Activated T-cell treated with anti-CD3 and anti-CD28 coated beads, Interleukin-2, amount 50 U/mL, for 72 hours (primary cell): ENCODE measurements around the gene CCS. TPM values are rescaled to one million over a fixed set of nuclear protein-coding genes. Genes with fewer than 3 reads are reported as not detected.
A peak's percentile ranks its signal among the peaks of the same experiment; 100 is the strongest.

Source experiments
- ATAC-seq, 2 donors: fragments of 150-1000 bp; cut with Tn5 transposase; replicated peaks in 1 of 2; 2 replicates each; pipeline ENCODE4 v1.10.0; 2021; ENCODE audit warnings: moderate library complexity in 2 of 2, mild to moderate bottlenecking in 1 of 2
- DNase-seq, 2 donors: peaks; one replicate each; pipeline ENCODE4 v3.0.0; 2021 to 2022; ENCODE audit warnings: mixed read lengths in 1 of 2
- H3K27ac Mint-ChIP-seq: one replicate; pipeline ENCODE4 v1.8.0; 2022; ENCODE audit warnings: mild to moderate bottlenecking, moderate library complexity, mixed read lengths
- H3K27me3 Mint-ChIP-seq: one replicate; pipeline ENCODE4 v1.8.0; 2022; ENCODE audit warnings: low read depth, mixed read lengths
- H3K36me3 Mint-ChIP-seq, 2 donors: one replicate each; pipeline ENCODE4 v1.8.0; 2022; ENCODE audit warnings: mixed read lengths in 2 of 2, mild to moderate bottlenecking in 1 of 2; ENCODE audit not compliant: insufficient read depth in 2 of 2
- H3K4me1 Mint-ChIP-seq: one replicate; pipeline ENCODE4 v1.8.0; 2022; ENCODE audit warnings: low read depth, mixed read lengths
- H3K4me3 Mint-ChIP-seq, 2 donors: one replicate each; pipeline ENCODE4 v1.8.0; 2022; ENCODE audit warnings: mild to moderate bottlenecking in 2 of 2, mixed read lengths in 2 of 2, moderate library complexity in 2 of 2
- H3K9me3 Mint-ChIP-seq, 2 donors: one replicate each; pipeline ENCODE4 v1.8.0; 2022; ENCODE audit warnings: mixed read lengths in 2 of 2
- total RNA-seq, 2 donors: library from RNA; stranded (reverse); gene quantifications; one replicate each; pipeline ENCODE4 v1.2.3, GENCODE V29; 2022

The CCS gene
- total RNA-seq, 2 donors from 2014 or later, result 35.1 to 38.5 TPM

DNA sequence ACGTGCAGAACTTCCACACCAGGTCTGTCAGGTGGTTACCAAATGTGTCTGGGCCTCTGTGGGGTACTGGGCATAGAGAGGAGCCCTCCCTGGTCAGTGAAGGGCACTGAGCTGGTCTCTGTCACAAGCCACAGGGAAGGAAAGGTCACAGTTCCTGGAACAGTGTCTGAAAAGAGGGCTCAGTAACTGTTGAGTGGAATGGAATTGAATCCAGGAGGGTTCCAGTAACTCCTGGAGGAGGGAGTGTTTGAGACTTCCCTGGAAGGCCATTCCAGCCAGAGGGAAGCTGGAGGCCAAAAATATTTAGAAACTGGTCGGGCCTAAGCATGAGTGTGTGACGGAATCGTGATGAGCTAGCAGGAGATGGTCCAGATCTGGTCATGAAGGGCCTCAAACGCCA lies 38.4 kb upstream of the CCS start:
- peaks cover 13% of the 10 kb centered on the region for H3K27me3 Mint-ChIP-seq
- no peaks in the 10 kb centered on the region for H3K9me3 Mint-ChIP-seq
- ATAC-seq, result no peak
- DNase-seq, result no peak
- H3K4me1 Mint-ChIP-seq, result peaks cover 6% of the 10 kb centered on the region
- H3K36me3 Mint-ChIP-seq, result no peaks in the 10 kb centered on the region
- no peak overlapping the region for H3K27ac Mint-ChIP-seq
- H3K4me3 Mint-ChIP-seq, result no peak overlapping the region

DNA sequence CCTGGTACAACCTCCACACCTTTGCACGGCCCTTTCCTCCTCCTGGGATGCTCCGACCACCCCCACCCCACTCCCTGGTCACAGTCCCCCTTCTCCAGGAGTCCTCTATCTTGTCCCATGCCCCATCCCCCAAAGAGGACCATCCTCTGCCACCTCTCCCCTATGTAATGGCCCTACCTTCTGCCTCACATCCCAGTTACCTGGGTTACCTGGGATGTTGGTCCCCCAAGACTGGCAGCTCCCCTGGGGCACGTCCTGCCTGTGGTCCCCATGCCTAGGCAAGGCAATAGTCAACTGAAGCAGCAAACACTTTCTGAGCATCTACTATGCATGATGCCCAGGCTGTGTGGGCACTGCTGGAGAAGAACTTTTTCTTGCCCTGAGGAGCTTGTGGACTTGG lies 37.6 kb upstream of the CCS start:
- ATAC-seq (no peak), DNase-seq (no peak)
- peaks cover 6% of the 10 kb centered on the region for H3K4me1 Mint-ChIP-seq
- H3K4me3 Mint-ChIP-seq, result no peak overlapping the region
- peaks cover 13% of the 10 kb centered on the region for H3K27me3 Mint-ChIP-seq
- H3K9me3 Mint-ChIP-seq, result no peaks in the 10 kb centered on the region
- H3K36me3 Mint-ChIP-seq, result no peaks in the 10 kb centered on the region
- H3K27ac Mint-ChIP-seq, result no peak overlapping the region

GRCh38 chr11:66556086-66556485 lies 36.9 kb upstream of the CCS start:
- peaks cover 6% of the 10 kb centered on the region for H3K4me1 Mint-ChIP-seq
- no peak overlapping the region for H3K4me3 Mint-ChIP-seq
- DNase-seq (no peak), ATAC-seq (no peak)
- H3K9me3 Mint-ChIP-seq, result no peaks in the 10 kb centered on the region
- peaks cover 13% of the 10 kb centered on the region for H3K27me3 Mint-ChIP-seq
- no peak overlapping the region for H3K27ac Mint-ChIP-seq
- H3K36me3 Mint-ChIP-seq, result no peaks in the 10 kb centered on the region

DNA sequence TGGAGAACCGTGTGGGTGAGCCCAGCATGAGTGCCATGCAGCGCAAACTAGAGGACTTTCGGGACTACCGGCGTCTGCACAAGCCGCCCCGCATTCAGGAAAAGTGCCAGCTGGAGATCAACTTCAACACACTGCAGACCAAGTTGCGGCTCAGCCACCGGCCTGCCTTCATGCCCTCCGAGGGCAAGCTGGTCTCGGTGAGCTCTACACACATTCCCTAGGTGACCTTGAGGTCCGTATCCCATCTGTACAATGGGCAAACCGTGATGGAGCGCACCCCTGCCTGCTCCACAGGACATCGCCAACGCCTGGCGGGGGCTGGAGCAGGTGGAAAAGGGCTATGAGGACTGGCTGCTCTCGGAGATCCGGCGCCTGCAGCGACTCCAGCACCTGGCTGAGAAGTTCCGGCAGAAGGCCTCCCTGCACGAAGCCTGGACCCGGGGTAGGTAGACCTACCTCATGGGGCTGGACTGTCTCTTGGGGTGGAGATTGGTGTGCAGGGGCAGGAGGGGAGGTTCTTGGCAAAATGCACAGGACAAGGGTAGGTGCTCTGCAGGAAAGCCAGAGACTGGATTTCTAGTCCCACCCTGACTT lies 35.2 kb upstream of the CCS start:
- H3K36me3 Mint-ChIP-seq, result no peaks in the 10 kb centered on the region
- H3K27ac Mint-ChIP-seq, result no peak overlapping the region
- ATAC-seq, result no peak
- no peaks in the 10 kb centered on the region for H3K9me3 Mint-ChIP-seq
- H3K4me3 Mint-ChIP-seq, result no peak overlapping the region
- H3K4me1 Mint-ChIP-seq, result peaks cover 6% of the 10 kb centered on the region
- DNase-seq, result no peak
- H3K27me3 Mint-ChIP-seq, result peaks cover 13% of the 10 kb centered on the region

DNA sequence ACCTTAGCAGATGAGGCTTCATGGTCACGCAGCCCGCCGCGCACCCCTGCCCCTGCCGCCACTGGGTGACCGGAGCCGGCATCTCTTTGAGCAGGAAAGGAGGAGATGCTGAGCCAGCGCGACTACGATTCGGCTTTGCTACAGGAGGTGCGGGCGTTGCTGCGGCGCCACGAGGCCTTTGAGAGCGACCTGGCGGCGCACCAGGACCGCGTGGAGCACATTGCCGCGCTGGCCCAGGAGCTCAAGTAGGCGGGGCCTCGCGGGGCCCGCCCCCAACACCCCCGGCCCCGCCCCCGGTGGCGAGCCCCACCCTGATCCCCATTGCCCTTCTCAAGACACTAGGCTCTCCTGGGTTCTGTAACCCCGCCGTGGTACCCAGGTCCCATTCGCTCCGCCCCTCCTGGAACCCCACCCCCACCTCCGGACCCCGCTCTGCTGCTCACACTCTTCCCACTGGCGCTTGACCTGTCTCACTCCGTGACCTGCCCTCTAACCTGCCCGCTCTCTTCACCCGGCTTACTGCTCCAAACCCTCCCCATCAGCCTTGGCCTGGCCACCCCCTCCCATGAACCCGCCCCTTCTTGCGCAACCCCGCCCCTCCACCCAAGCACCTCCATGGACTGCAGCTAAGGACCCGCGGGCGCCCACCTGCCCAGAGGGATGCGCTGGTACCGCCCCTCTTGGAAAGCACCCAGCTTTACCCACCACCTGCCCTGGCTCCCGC lies 33.7 kb upstream of the CCS start:
- ATAC-seq (peak; percentile 55), DNase-seq (peak in 1 of 2 donors; percentile 12)
- H3K4me1 Mint-ChIP-seq, result peaks cover 6% of the 10 kb centered on the region
- H3K27ac Mint-ChIP-seq, result no peak overlapping the region
- H3K36me3 Mint-ChIP-seq, result no peaks in the 10 kb centered on the region
- H3K4me3 Mint-ChIP-seq, result peak overlapping the region in 1 of 2 donors; percentile 40
- H3K27me3 Mint-ChIP-seq, result peaks cover 13% of the 10 kb centered on the region
- no peaks in the 10 kb centered on the region for H3K9me3 Mint-ChIP-seq

GRCh38 chr11:66559866-66560676 lies 32.9 kb upstream of the CCS start:
- no peak overlapping the region for H3K27ac Mint-ChIP-seq
- no peak overlapping the region for H3K4me3 Mint-ChIP-seq
- H3K4me1 Mint-ChIP-seq, result peaks cover 6% of the 10 kb centered on the region
- no peaks in the 10 kb centered on the region for H3K36me3 Mint-ChIP-seq
- H3K9me3 Mint-ChIP-seq, result no peaks in the 10 kb centered on the region
- no peak for ATAC-seq
- peaks cover 13% of the 10 kb centered on the region for H3K27me3 Mint-ChIP-seq
- DNase-seq, result no peak

GRCh38 chr11:66561178-66561974 lies 31.6 kb upstream of the CCS start:
- no peak for DNase-seq
- Mint-ChIP-seq H3K36me3 (peaks cover 0 to 1% of the 10 kb centered on the region in 2 donors), H3K9me3 (no peaks in the 10 kb centered on the region), H3K4me1 (peaks cover 6% of the 10 kb centered on the region), H3K4me3 (no peak overlapping the region), H3K27me3 (peaks cover 17% of the 10 kb centered on the region), H3K27ac (no peak overlapping the region)
- ATAC-seq, result no peak

- ATAC-seq (no peak), DNase-seq (no peak)
- Mint-ChIP-seq H3K27me3 (peaks cover 17% of the 10 kb centered on the region), H3K27ac (no peak overlapping the region), H3K4me1 (peaks cover 6% of the 10 kb centered on the region), H3K9me3 (no peaks in the 10 kb centered on the region), H3K4me3 (no peak overlapping the region), H3K36me3 (peaks cover 0 to 1% of the 10 kb centered on the region in 2 donors)
These were observed 31.1 kb upstream of the CCS start for GRCh38 chr11:66561975-66562248.

DNA sequence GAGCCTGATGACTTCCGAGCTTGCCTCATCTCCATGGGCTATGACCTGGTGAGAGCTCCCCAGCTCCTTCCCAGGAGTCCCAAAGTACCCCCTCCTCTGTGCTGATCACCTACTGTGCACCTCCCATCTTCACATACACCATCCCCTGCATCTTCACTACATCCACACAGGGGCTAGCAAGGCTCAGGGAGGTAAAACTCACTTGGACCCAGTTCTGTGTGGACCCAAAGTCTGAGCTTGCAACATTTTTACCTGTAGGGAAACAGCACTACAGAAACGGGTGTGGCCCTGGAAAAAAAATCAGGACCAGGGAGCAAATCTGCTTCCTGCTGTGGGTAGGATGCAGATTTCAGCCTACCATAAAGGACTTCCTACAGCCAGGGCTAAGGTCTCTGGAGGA lies 30.7 kb upstream of the CCS start:
- no peaks in the 10 kb centered on the region for H3K9me3 Mint-ChIP-seq
- peaks cover 6% of the 10 kb centered on the region for H3K4me1 Mint-ChIP-seq
- H3K27me3 Mint-ChIP-seq, result peaks cover 16% of the 10 kb centered on the region
- no peak overlapping the region for H3K4me3 Mint-ChIP-seq
- DNase-seq (no peak), ATAC-seq (no peak)
- peaks cover 0 to 1% of the 10 kb centered on the region in 2 donors for H3K36me3 Mint-ChIP-seq
- H3K27ac Mint-ChIP-seq, result no peak overlapping the region

- Mint-ChIP-seq H3K36me3 (peaks cover 0 to 1% of the 10 kb centered on the region in 2 donors), H3K9me3 (no peaks in the 10 kb centered on the region), H3K27me3 (peaks cover 11% of the 10 kb centered on the region), H3K4me1 (peaks cover 6% of the 10 kb centered on the region), H3K27ac (no peak overlapping the region), H3K4me3 (no peak overlapping the region)
- DNase-seq (no peak), ATAC-seq (no peak)
These were observed 29.9 kb upstream of the CCS start for GRCh38 chr11:66562907-66563583.

DNA sequence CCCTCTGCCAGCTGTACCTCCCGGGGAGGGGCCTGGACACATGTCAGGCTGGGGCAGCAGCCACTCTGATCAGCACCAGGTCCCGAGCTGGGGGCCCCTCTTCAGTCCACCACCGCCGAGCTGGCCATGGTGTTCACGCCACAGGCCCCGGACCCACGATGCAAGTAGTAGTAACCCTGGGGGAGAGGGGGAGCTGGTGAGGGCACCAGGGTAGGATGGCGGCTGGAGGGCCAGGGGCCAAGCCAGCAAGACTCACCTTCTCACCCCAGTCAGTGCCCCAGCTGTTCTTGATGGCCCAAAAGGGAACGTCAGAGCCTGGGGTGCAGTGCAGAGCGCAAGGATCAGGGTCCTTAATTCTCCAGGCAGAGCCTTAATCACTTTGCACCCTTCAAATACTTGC lies 29.2 kb upstream of the CCS start:
- H3K27me3 Mint-ChIP-seq, result peaks cover 5% of the 10 kb centered on the region
- no peaks in the 10 kb centered on the region for H3K9me3 Mint-ChIP-seq
- peaks cover 8% of the 10 kb centered on the region for H3K4me1 Mint-ChIP-seq
- no peak overlapping the region for H3K4me3 Mint-ChIP-seq
- no peak overlapping the region for H3K27ac Mint-ChIP-seq
- H3K36me3 Mint-ChIP-seq, result peaks cover 0 to 1% of the 10 kb centered on the region in 2 donors
- ATAC-seq (no peak), DNase-seq (no peak)

DNA sequence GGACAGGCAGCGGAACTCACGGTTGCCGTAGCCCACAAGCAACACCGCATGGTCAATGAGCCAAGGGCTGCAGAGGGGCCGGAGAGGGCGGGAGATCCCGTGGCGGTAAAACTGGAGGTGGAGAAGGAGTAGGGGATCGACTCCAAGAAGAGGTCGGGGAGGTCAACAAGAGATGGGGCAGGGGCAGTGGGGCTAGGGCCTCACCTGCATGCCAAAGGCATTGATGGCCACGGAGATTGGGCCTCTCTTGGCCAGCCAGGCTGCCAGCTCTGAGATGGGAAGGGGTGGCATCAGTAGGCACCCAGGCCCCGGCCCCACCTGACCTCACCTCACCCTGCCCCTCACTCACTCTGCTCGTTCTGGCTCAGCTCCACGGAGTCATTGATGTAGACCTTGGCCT lies 28.4 kb upstream of the CCS start:
- DNase-seq, result no peak
- Mint-ChIP-seq H3K9me3 (no peaks in the 10 kb centered on the region), H3K4me3 (no peak overlapping the region), H3K4me1 (peaks cover 5% of the 10 kb centered on the region), H3K27ac (no peak overlapping the region), H3K27me3 (peaks cover 4% of the 10 kb centered on the region), H3K36me3 (peaks cover 0 to 1% of the 10 kb centered on the region in 2 donors)
- ATAC-seq, result no peak
